Peyer's patch (tissue), 4 donors: ENCODE results near the gene ZNF672.
A peak's percentile ranks its signal among the peaks of the same experiment; 100 is the strongest.

Experiments used
- CTCF ChIP-seq, 6 experiments: fragments of 450-650 bp in 4 of 6; fragments of 200-600 bp in 2 of 6; sonication (generic) in 1 of 6; IDR thresholded peaks; one replicate each; pipeline ENCODE4 v1.5.1; 2017 to 2019; ENCODE audit warnings: antibody characterized with exemption in 6 of 6, mild to moderate bottlenecking in 3 of 6, moderate library complexity in 1 of 6
- POLR2A ChIP-seq, 2 donors: fragments of 450-650 bp; IDR thresholded peaks; one replicate each; pipeline ENCODE4 v1.5.1; 2017; ENCODE audit warnings: antibody characterized with exemption in 2 of 2, mild to moderate bottlenecking in 2 of 2, moderate library complexity in 2 of 2

- TF ChIP-seq CTCF (IDR thresholded peaks at IDR 0.05) = peak in 2 of 6 experiments; percentile 12 to 19
- peak; percentile 24 to 59 for TF ChIP-seq POLR2A (IDR thresholded peaks at IDR 0.05)
Observed at GRCh38 chr1:248802454-248802853, 35.6 kb upstream of the ZNF672 start.
